ENCODE results near the gene KCNQ2.

The KCNQ2 gene

DNA sequence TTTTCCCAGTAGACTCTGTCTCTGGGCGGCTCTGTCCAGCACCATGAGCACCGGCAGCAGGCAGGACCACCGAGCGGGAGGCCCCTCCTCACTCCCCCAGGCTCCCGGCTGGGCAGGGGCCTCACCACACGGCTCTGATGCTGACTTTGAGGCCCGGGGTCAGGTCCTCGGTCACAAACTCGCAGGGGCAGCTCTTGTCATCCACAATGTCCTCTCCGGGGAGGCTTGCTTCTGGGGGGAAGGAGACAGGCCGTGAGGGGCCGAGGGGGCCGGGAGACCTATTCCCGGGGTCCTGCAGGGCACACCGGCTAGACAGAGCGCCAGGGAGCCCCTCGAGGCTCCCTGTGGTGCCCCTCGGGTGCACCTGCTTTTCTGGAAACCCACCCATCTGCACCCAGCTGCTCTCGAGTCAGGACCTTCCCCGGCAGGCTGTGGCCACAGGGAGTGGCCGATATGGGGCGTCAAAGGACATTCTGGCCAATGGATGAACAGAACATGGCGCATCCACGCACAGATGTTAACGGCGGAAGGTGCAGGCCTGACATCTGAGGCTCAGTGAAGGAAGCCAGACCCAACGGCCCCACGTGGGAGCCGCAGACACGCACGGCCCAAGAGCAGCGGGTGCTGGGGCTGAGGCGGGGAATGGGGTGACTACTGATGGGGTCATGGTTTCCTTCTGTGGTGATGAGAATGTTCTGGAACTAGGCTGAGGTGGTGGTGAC lies 58.3 kb downstream of the KCNQ2 start:
- no peak for DNase-seq

DNA sequence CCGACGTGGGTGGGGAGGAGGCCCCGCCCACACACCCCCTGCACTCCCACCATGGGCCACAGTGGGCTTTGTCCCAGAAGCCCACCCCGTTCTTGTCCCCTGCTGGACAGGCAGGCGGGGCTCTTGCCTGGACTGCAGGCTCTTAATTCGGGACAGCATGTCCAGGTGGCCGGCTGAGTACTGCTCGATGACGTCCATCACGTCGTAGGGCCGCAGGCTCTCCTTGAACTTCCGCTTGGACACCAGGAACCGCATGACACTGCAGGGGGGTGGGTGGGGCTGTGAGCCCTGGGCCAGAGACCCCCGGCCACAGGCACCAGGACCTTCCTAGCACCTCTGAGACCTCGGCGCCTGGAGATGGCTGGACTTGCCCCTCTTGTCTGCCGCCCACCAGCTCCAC lies 59.1 kb downstream of the KCNQ2 start:
- no peak for DNase-seq

DNA sequence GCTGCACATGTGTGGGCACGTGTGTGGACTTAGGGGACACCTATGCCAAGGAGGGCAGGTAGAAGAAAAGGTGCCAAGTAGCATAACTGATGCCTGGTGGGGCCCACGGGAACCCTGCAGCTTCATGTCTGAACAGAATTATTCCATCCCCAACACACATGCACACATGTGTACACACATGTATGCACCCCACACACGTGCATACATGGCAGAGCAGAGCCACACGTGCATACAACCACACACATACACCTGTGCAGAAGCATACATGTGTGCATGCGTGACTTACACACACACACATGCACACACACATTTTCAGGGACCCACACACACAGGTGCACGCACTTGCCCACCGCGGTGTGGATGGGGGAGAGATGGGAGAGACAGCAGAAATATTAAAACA lies 59.6 kb downstream of the KCNQ2 start:
- DNase-seq: no peak

DNA sequence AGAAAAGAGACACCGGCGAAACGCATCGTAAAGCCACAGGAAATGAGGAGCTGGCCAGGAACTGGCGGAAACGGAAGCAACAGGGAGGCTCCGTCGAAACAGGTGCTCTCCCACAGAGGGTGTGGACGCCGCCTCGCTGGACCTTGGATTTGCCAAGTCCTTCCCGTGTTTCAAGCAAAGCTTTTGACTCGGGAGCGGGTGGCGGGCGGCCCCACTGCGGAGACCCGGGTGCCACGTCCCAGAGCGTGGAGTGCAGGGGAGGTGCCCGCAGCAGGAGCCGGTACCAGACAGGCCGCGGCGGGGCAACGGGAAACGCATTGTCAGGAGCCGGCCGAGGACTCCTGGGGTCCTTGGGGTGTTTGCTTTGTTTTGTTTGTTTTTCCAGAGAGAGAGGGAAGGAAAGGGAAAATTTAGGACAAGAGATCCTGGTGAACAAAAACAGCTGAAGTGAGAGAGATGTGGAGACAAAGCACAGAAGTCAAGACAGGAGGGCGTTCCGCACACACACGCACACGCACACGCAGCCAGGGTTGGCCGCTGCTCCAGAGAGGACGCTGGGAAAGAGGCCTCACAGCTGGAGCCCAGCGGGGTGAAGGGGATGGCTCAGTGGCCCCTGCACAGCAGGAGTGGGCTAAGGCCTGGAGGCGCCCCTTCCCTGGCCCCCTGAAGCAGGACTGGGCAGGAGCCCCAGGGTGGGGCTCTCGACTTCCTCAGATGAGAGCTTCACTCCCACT lies 60.4 kb downstream of the KCNQ2 start:
- no peak for DNase-seq

DNA sequence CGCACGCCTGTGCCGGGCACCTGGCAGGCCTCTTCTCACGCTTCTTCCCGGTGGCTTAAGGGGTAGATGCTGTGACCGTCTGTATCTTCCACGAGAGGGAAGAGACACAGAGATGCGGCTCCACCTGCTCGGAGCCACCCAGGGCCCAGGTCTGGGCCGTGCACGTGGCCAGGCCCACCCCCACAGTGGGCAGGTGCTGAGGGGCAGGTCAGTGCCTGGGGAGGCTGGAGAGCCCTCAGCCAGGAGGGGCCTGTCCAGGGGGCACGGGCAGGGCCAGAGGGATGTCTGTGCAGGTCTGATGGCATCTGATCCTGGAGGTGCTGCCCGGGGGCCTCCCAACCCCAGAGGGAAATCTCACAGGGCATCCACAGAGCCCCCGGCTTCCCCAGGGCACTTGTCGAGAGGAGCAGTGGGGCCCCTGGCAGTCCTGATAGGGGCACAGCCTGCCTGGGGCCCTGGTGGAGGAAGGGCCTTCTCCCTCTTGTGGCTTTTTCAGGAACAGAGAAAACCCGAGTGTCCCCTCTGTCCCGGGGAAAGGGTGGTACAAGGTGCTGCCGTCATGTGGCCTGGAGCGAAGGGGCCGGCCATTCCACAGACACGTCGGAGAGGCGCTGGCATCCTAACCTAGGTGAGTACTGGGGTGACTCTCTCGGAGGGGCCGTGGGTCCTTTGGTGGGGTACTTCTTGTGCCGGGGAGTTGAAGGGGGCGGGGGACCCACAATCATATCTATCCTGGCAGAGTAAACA lies 61.1 kb downstream of the KCNQ2 start:
- DNase-seq: no peak

DNA sequence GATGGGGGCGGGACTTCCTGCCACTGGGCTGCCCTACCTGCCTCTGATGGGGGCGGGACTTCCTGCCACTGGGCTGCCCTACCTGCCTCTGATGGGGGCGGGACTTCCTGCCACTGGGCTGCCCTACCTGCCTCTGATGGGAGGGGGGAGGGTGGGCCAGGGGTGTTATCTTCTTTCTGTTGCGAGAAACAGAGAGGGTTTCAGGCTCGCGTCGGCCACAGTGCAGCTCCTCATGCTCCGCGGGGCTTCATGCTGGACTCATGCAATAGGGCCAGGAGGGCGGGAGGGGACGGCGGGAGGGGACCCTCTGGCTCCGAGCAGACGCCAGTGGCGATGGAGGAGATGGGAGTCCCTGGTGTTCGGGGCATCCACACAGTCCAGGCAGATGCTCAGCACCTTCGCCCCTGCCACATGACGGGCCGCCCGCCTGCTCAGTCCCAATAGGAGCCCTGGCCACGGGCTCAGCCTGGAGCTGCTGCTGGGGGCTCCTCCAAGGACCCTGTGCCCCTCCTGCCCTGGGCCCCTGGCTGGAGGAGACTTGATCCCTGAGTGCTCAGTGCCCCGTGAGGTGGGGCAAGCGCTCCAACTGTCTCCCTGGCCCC lies 62.5 kb downstream of the KCNQ2 start:
- DNase-seq: no peak

DNA sequence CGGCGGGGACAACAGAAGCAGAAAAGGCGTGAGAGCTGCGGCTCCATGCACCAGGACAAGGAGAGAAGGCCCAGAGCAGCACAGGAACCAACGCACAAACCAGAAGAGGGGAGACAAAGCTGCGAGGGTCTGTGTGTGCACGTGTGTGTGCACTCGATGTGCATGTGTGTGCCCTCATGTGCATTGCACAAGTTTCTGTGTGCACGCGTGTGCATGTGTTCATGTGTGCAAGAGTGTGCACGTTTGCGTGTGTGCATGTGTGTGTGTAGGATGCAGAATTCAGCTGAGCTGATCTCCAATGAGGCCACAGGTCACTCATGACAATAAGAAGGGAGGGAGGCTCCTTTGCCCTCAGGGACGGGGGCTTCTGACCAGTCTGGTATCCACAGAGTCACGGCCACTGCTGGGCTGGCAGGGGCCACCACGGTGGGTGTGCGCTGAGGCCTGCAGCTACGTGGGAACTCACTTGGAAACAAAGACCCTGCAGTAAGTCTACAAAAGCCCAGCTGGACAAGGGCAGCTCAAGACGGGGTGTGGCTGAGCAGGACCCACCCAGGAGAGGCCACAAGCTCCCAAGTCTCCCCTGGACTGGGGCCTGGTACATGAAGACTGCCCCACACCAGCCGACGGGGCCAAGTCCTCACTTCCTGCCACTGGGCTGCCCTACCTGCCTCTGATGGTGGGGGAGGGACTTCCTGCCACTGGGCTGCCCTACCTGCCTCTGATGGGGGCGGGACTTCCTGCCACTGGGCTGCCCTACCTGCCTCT lies 63.2 kb downstream of the KCNQ2 start:
- no peak for DNase-seq

DNA sequence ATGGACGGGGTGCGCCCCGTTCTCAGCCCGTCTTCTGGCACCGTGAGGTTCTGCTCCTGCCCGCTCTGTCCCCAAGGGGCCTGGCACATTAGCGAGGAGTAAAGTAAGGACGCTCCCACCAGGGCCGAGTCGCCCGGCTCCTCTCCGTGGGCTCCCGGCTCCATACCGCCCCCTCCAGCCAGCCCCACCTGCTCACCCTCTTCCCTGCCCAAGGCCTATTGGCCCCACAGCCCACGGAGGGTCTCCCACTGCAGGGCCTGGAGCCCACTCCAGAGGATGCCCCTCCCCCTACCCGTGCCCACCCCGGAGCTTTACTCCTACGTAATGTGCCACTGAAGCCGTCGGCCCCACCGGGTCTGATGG lies 63.8 kb downstream of the KCNQ2 start:
- no peak for DNase-seq

DNA sequence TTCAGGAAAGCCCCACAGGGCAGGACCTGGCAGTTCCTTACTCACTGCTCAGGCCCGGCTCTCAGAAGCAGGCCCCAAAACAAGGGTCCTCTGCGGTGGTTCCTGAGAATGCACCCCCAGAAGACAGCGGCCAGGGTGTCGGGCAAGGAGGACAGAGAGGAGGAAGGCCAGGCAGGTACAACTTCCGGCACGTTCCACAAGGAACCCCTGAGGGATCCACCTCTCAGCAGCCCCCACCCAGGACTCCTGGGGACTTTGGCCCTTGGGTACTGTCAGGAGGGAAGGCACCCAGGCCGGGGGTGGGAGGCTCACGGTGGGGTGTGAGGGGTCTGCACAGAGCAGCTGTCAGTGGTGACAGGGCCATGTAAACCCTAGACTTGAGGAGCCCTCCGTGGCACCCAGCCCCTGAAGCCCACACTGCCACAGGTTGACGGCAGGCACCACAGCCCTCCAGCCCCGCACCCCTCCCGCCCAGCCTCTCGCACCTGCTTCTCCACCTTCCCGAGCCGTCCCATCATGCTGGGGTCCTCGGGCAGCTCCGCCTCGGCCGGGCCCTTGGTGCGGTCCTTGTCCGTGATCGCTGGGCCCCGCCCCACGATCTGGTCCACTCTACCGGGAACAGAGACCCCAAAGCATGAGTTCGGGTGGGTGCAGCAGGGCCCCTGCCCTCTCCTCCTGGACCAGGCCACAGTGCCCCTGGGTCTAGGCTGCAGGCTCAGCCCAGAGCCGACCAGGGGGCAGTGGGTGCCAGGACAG lies 64.3 kb downstream of the KCNQ2 start:
- no peak for DNase-seq

DNA sequence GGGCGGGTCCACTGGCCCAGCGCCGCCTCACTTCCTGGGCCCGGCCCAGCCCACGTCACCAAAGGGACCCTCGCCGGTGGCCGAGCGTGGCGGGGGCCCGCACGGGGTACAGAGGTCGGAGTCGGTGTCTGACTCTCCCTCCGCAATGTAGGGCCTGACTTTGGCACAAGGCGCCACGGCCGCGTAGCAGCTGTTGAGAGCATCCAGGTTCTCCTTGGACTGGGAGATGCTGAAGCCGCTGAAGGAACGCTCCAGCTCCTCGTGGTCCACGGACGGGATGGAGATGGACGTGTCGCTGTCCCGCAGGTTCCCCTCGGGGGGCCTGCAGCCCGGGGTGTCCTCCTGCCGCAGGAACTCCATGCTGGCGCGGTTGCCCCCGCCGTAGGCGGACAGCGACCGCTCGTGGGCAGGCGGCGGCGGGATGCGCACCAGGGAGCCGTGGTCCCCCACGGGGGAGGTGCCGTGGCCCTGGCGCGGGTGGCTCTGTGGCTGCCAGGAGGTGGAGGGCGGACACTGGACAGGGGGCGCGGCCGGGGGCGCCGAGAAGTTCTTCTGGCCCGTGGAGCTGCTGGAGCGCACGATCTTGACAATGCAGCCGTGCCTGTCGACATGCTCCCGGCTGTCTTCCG lies 65.7 kb downstream of the KCNQ2 start:
- no peak for DNase-seq

DNA sequence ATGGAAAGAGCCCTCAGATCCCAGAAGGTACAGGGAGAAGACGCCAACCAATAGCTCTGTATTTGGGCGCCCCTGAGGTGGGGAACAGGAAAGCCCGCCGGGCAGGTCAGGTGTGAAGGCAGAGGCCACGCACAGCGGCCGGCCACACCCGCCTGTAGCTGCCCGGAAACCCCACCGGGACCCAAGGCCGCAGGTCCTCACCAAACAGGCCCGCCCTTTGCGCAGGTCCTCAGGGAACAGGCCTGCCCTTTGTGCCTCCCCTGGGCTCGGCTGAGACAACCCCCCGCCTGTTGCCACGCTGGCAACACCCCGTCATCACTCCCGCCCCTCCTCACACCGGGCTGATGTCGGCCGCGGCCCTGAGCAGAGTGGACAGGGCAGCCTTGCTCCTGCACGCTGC lies 66.4 kb downstream of the KCNQ2 start:
- no peak for DNase-seq

DNA sequence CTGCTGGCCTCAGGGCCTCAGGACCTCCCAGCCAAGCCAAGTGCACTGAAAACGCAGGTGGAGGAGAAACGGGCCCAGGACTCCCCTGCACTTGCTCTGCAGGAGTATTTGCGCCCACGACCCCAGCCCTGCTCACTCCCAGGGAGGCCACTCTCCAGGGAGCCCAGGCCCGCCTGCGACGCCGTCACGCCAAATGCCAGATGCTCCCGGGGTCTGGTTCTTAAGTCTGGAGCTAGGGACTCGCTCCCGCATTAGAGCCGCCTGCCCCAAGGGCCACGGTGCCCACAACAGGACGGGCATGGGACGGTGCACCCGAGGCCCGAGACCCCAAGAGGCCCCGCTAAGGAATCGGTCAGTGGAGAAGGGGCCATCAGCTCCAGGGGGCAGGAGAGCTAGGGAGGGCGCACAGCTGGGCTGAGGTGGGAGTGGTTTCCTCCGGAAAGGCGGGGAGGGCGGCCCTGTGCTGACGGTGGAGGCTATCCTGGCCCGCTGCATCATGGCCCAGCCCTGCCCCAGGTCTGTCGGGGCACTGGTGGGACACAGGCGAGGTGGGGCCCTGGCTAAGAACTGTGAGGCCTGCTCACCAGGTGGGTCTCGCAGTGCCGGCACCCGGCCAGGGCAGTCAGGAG lies 67.2 kb downstream of the KCNQ2 start:
- DNase-seq: no peak

DNA sequence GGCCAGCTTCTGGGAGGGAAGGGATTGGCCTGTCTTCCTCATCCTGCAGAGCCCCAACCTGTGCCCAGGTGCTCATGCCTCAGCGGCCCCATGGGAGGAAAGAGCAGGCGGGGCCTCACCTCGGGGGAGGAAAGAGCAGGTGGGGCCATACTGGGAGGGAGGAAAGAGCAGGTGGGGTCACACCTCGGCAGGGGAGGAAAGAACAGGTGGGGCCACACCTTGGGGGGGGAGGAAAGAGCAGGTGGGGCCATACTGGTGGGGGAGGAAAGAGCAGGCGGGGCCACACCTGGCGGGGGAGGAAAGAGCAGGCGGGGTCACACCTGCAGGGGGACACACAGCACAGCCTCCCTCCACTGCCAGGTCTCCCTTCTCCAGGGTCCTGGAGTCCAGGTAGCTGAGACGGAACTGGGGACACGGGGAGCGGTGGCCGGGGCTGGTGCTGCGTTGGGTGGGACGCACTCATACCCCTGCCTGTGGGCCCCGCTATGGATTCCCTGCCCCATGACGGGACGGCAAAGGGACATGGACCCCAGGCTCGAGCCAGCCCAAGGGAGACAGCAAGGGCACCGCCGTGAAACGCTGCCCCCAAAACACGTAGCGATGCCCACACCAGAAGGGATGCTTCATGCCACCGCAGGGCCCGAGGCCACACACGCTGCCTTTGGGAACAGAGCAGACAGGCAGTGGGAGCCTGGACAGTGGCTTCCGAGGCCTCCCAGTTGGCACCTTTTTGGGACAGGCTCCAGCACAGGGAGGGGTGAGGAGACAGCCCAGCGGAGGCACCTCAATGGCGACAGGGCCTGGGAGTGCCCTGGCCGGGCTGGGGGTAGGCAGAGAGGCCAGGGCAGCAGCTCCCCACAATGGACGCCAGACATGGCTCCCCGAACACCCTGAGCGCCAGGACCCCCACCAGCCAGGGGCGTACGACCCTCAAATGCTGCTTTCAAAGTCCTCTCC lies 68.0 kb downstream of the KCNQ2 start:
- DNase-seq: no peak

DNA sequence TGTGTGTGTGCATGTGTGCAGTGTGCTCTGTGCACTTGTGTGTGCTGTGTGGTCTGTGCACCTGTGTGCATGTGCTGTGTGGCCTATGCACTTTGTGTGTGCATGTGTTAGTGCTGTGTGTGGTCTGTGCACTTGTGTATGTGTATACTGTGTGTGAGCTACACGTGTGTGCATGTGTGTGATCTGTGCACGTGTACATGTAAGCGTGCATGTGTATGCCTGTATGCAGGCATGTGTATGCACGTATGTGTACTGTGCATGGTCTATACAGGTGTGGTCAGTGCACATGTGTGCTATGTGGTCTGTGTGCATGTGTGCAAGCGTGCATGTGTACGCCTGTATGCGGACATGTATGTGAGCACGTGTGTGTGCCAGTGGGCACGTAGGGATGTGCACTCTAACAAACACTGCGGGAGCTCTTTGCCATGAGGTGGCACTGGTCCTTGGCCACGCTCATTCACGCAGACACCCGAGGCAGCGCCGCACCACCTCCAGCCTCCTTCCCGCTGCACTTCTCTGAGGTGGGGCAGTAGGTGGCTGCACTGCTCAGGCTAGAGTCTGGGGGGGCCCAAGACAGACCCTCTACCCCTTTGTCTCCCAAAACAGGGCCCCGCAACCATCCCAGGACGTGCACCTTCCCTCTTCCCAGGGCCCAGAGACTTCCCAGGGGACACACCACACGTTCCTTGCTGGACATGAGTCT lies 68.9 kb downstream of the KCNQ2 start:
- DNase-seq: no peak

DNA sequence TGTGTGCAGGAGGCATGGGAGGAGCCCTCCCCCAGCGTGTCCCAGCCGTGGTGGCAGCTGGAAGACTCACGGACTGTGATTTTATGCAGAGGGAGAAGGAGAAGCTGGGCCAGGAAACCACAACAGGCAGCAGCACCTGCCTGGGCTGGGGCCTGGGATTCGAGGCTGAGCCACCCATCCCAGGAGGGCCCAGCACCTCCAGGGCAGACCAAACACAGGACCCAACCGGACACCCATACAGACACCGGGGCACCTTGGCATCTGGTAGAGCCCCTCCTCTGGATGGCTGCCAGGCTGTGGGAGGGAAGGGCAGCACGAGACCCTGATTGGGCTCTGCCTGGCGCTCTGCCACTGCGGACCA lies 69.6 kb downstream of the KCNQ2 start:
- DNase-seq: no peak

DNA sequence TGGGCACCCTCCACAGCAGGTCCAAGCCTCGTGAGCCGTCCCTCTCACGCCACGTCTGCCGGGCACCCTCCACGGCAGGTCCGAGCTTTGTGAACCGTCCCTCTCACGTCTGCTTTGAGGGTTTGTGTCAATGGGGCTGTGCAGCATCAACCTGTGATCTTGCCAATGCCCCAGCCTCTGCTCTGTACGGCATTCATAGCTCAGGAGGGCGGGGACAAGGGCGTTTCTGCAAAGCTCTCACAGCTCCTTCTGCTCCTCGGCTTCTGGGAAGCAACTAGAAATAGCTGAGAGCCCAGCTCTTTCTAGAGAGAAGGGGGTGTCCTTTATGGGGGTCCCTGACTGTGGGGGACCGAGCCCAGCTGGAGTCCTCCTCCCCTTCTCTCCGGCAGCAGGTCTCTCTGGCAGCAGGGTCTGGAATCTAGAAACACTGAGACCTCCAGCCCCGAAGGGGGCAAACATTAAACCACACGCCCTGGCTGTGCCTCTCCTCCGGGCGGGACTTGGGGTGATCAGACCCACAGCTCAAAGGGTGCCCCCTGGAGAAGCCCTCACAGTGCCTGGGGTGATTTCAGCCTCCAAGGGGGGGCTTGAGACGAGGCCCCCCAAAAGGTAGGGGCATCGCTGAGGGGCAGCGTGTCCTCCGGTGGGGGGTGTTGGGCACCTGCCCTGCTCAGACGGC lies 70.1 kb downstream of the KCNQ2 start:
- DNase-seq: no peak

DNA sequence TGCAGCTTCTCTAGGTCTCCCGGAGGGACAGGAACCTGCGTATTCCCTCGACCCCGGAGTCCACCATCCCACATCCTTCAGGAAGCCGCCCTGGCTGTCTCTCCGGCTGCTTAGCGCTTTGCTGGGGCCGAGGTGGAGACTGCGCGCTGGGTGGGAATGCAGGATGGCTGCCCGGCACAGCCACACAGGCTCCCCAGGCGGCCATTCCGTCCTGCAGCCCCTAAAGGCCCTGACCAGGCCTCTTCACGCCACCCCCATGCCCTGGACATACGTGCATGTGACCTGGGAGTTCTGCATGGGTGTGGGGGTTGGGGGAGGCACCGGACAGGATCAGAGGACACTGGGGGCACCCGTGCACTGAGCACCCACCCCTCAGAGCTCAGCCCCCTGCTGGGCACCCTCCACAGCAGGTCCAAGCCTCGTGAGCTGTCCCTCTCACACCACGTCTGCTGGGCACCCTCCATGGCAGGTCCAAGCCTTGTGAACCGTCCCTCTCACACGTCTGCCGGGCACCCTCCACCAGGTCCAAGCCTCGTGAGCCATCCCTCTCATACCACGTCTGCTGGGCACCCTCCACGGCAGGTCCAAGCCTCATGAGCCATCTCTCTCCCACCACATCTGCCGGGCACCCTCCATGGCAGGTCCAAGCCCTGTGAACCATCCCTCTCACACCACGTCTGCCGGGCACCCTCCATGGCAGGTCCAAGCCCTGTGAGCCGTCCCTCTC lies 70.9 kb downstream of the KCNQ2 start:
- DNase-seq: no peak

All from NCI-H524 treated with DMSO at 0.1 percent for 48 hours (cell line).